Measurements from ENCODE around the gene ACVR1B.

The ACVR1B gene

GRCh38 chr12:52036587-52037171 is 85.2 kb downstream of the ACVR1B start:
- H3K27ac ChIP-seq = peak overlapping the region; percentile 90
- no peak for TF ChIP-seq CTCF (conservative IDR thresholded peaks at IDR 0.05)

DNA sequence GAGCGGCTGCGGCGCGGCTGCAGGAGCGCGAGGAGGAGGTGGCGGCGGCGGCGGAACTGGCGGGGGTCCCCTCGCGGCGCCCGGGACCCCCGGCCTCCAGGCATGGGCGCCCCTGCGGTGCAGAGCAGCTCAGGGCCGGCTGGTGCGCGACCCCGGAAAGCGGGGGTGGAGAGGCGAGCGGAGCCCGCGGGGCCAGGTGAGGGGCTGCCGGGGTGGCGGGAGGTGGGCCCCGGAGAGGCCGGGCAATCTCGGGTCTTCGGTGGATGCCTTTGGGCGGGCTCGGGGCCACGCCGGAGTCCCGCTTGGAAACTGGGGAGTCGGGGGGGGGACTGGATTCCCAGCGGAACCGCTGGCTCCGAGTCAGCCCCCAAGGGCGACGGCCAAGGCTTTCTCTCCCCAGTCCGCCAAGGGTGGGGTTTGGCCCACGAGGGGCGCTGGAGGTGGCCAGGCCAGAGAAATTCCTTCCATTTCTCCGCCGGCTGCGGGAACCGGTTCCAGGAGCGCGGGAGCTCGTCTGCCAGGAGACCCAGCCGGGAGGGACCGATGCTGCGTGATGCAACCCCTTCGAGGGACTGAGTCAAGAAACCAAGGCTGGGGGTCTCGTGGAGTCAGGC is 85.9 kb downstream of the ACVR1B start:
- TF ChIP-seq CTCF (conservative IDR thresholded peaks at IDR 0.05) = peak; percentile 36
- peak overlapping the region; percentile 90 for H3K27ac ChIP-seq

GRCh38 chr12:52038447-52038846 is 86.9 kb downstream of the ACVR1B start:
- TF ChIP-seq CTCF (conservative IDR thresholded peaks at IDR 0.05) = no peak
- H3K27ac ChIP-seq = peak overlapping the region; percentile 90

- no peak for TF ChIP-seq CTCF (conservative IDR thresholded peaks at IDR 0.05)
These were observed 89.5 kb downstream of the ACVR1B start for GRCh38 chr12:52041035-52041434.

GRCh38 chr12:52041695-52042123 is 90.2 kb downstream of the ACVR1B start:
- no peak for TF ChIP-seq CTCF (conservative IDR thresholded peaks at IDR 0.05)
- H3K27ac ChIP-seq = no peak overlapping the region

More at GRCh38 chr12:52041035-52041434, 89.5 kb downstream of the ACVR1B start:
- no peak overlapping the region for H3K27ac ChIP-seq

DNA sequence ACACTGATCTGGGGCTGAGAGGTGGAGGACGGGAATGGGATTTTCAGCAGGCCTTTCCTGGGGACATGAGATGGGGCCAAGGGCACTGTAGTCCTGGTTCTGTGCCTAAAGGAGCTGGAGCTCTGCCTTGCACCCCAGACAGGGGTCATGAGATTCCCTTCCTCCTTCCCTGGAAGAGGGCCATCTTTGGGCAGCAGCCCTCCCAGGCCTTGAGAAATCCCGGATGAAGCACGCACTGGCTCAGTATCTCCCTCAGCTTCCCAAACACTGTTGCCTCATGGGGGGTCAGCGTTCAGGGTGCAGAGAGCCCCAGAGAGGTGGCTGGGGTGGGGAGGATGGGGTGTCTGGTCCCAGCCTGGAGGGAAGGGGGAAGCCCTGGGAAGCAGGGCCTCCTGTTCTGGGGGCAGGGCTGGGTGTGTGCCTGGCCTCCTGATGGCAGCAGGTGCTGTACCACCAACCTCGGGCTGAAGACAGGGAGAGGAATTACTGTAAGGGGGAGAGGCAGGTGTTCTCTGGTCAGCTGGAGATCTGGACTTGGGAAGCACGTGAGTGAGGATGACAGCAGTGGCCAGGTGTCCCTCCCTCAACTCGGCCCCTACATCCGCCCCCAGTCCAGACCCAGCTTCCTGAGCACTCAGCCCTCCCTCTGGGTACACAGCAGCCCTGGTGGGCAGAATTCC is 91.3 kb downstream of the ACVR1B start:
- TF ChIP-seq CTCF (conservative IDR thresholded peaks at IDR 0.05) = no peak
- peak overlapping the region; percentile 52 for H3K27ac ChIP-seq

- peak overlapping the region; percentile 52 for H3K27ac ChIP-seq
- no peak for TF ChIP-seq CTCF (conservative IDR thresholded peaks at IDR 0.05)
These were observed 92.1 kb downstream of the ACVR1B start for GRCh38 chr12:52043386-52044212.
